BLaER1 (cell line): ENCODE measurements around the gene CALY.

Experiments
- H3K27ac ChIP-seq: shearing (Covaris generic); formaldehyde crosslinking; 2 replicates; pipeline ENCODE4 v1.8.1; 2022
- H3K27me3 ChIP-seq: shearing (Covaris generic); formaldehyde crosslinking; 2 replicates; pipeline ENCODE4 v1.8.1; 2022
- H3K36me3 ChIP-seq: shearing (Covaris generic); formaldehyde crosslinking; 2 replicates; pipeline ENCODE4 v1.8.1; 2022
- H3K4me1 ChIP-seq: shearing (Covaris generic); formaldehyde crosslinking; 2 replicates; pipeline ENCODE4 v1.8.1; 2022
- H3K4me2 ChIP-seq: shearing (Covaris generic); formaldehyde crosslinking; 2 replicates; pipeline ENCODE4 v1.8.1; 2022
- H3K4me3 ChIP-seq: shearing (Covaris generic); formaldehyde crosslinking; 2 replicates; pipeline ENCODE4 v1.8.1; 2022
- H3K9ac ChIP-seq: shearing (Covaris generic); formaldehyde crosslinking; 2 replicates; pipeline ENCODE4 v1.8.1; 2022
- H3K9me3 ChIP-seq: shearing (Covaris generic); formaldehyde crosslinking; 2 replicates; pipeline ENCODE4 v1.8.1; 2022
- H4K20me1 ChIP-seq: shearing (Covaris generic); formaldehyde crosslinking; 2 replicates; pipeline ENCODE4 v1.8.1; 2022
- Cebpa-rat ChIP-seq: shearing (Covaris generic); IDR thresholded peaks from 2 replicates; pipeline ENCODE4 v1.8.1; 2022

CALY gene

DNA sequence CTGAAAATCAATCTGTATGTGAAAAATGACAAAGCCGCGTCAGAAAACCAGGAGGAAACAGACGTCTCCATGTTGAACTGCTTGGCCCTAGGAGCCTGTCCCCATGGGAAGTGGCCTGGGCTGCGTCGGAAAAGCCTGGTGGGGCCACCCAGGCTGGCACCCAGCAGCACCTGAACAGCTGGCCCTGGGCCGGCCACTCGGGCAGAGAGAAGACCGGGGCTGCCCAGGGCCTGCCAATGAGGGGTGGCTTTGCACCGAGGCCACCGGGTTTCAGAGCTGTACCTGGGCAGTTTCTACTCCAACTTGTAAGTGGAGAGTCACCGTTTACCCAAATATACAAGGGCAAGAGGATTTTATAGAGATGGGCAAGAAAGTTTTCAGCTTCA, 22.2 kb upstream of the CALY start:
- H3K27ac ChIP-seq, result no peak overlapping the region
- H3K36me3 ChIP-seq, result peaks cover 33% of the 10 kb centered on the region
- no peak overlapping the region for H3K4me2 ChIP-seq
- peaks cover 53% of the 10 kb centered on the region for H3K4me1 ChIP-seq
- TF ChIP-seq Cebpa-rat, result no peak
- peaks cover 29% of the 10 kb centered on the region for H4K20me1 ChIP-seq
- no peak overlapping the region for H3K9ac ChIP-seq
- no peak overlapping the region for H3K4me3 ChIP-seq
- H3K27me3 ChIP-seq, result no peaks in the 10 kb centered on the region
- H3K9me3 ChIP-seq, result no peaks in the 10 kb centered on the region

DNA sequence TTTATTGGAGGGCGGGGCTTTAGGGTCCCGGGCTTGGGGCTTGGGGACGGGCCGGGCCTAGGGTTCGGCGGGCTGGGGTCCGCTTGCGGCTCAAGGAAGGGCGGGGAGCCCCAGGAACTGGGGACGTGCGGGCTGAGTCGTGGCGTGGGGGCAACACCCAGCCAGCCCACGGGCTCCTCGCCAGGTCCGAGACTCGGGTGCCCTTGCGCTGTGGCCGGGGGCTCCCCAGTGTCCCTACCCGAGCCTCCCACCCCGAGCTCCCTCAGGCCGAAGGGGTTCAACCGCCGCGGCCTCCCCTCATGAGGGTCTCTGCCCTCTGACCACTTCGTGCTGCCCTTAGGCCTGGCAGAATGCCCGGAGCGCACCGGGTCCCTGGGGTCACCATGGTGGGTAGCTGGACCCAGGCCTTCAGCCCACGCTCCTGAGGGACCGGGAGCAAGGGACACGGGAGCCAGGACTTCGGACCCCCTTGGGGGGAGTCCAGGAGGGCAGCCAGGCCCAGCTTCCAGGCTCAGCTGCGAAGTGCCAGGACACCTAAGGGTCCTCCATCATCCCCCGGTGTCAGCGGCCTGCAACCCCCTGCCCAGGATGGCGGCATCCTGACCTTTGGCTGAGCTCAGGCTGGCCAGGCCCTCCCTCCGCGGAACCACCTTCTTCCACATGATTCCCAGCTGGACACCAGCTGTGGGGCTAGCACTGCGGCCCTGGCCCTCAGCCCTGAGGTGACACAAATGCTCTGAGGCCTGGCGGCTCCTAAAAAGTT, 21.6 kb upstream of the CALY start:
- Histone ChIP-seq H3K9me3 (no peaks in the 10 kb centered on the region), H4K20me1 (peaks cover 33% of the 10 kb centered on the region), H3K4me1 (peaks cover 56% of the 10 kb centered on the region), H3K36me3 (peaks cover 28% of the 10 kb centered on the region), H3K4me3 (no peak overlapping the region), H3K27ac (no peak overlapping the region; the same call in 1 of the 2 replicates), H3K9ac (no peak overlapping the region), H3K4me2 (no peak overlapping the region), H3K27me3 (no peaks in the 10 kb centered on the region)
- TF ChIP-seq Cebpa-rat, result no peak

DNA sequence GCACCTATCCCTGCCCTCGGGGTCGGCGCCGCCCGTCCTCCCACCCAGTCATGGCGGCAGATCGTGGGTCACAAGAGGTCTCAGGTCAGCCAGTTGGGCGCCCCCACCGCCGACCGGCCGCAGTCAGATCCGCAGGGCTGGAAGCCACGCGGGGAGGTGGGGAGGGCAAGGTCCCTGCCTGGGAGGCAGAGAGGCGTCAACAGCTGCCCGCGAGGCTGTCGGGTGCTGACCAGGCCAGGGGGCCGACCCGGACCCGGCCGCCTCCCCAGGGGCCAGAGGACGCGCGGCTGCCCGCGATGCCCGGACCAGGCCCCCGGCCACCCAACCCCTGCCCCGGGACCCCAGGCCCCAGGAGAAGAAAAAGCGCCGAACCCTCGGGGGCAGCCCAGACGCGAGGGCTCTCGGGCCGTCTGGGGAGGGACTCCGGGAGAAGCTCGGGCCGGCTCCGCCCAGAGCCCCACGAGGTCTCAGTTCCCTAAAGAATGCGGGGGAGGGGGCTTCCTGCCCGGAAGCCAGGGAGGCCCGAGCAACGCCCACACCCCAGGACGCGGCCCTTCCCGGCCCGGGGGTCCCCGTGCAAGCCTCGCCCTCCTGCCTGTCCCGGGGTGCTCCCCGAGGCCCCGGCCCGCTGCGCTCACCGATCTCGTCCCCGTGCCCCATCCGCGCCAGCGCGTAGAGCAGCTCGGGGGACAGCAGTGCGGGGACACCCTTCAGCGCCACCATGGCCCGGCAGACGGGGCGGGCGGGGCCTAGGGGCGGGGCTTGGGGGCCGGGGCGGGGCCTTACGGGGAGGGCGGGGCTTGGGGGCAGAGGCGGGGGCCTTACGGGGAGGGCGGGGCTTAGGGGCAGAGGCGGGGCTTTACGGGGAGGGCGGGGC, 20.8 kb upstream of the CALY start, which contains the start of gene FUOM:
Gene FUOM, minus strand, starts transcription at position 735 of the 877 bp plus-strand sequence. Its CDS starts 12 bp downstream, at position 723.
- peak within 1 kb of the TSS; percentile 93 for H3K9ac ChIP-seq

DNA sequence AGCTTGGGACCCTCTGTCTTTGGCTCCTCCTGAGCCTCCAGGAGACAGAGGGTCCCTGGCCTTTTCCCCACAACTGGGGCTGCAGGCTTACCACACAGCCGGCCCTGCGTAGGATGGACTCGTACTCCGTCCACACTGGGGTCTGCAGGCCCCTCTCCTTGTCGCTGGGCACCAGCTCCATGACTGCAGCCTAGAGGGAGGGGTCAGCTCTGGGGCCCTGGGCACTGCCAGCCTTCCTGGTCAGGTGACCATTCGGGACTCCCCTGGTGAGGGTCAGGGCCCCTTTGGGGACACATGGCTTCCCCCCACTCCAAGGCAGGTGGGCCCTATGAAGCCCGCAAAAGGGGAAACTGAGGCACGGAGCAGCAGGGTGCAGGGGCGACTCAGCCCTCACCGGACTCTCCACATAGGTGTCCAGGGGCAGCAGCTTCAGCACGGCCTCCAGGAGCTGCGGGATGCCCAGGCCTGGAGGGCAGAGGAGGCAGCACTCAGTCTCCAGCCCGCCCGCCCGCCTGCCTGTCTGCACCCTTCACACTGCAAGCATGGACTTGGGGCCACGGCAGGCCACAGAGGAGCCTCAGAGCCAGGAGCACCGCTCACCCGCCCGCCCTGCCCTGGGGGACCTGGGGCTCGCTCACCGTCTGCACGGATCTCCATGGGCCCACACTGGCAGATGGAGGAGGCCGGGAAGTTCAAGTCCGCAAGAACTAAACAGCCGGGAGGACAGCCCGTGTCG, 20.0 kb upstream of the CALY start:
- Histone ChIP-seq H3K27ac (peak overlapping the region; percentile 93), H3K9me3 (no peaks in the 10 kb centered on the region), H3K4me3 (peak overlapping the region; percentile 90), H3K4me1 (peaks cover 47% of the 10 kb centered on the region), H4K20me1 (peaks cover 42% of the 10 kb centered on the region), H3K27me3 (no peaks in the 10 kb centered on the region), H3K36me3 (peaks cover 16% of the 10 kb centered on the region), H3K9ac (peak overlapping the region; percentile 93), H3K4me2 (peak overlapping the region; percentile 99)
- no peak for TF ChIP-seq Cebpa-rat

More for the DNA sequence above, 20.8 kb upstream of the CALY start, which contains the start of gene FUOM:
- peaks cover 20% of the 10 kb centered on the region for H3K36me3 ChIP-seq
- peaks cover 42% of the 10 kb centered on the region for H4K20me1 ChIP-seq
- peak within 1 kb of the TSS; percentile 99 for H3K4me2 ChIP-seq
- no peaks in the 10 kb centered on the region for H3K27me3 ChIP-seq
- H3K4me1 ChIP-seq, result peaks cover 51% of the 10 kb centered on the region
- H3K9me3 ChIP-seq, result no peaks in the 10 kb centered on the region
- H3K4me3 ChIP-seq, result peak within 1 kb of the TSS; percentile 90
- peak within 1 kb of the TSS; percentile 93 for H3K27ac ChIP-seq
- no peak for TF ChIP-seq Cebpa-rat

DNA sequence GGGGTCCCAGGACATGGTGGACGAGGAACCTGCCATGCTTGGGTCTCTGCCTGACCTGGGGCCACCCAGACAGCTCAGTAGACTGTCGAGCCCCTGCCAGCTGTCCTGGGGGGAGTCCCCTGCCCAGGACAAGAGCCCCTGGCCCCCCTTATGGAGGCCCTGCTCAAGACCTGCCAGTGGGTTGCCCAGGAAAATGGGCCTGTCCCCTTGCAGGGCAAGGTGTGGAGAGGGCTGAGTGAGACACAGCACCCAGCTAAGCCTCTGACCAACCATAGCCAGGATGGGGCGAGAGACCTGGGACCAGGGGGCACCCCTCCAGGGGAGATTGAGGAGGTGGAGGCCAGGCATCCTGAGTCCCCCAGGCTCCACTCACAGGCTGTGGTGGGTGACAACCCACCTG, 19.3 kb upstream of the CALY start:
- Histone ChIP-seq H3K9me3 (no peaks in the 10 kb centered on the region), H3K27me3 (no peaks in the 10 kb centered on the region), H3K27ac (peak overlapping the region; percentile 93), H3K4me1 (peaks cover 47% of the 10 kb centered on the region), H3K9ac (peak overlapping the region; percentile 93), H3K4me2 (peak overlapping the region; percentile 99), H3K36me3 (peaks cover 16% of the 10 kb centered on the region), H3K4me3 (peak overlapping the region; percentile 90), H4K20me1 (peaks cover 42% of the 10 kb centered on the region)
- TF ChIP-seq Cebpa-rat, result no peak

DNA sequence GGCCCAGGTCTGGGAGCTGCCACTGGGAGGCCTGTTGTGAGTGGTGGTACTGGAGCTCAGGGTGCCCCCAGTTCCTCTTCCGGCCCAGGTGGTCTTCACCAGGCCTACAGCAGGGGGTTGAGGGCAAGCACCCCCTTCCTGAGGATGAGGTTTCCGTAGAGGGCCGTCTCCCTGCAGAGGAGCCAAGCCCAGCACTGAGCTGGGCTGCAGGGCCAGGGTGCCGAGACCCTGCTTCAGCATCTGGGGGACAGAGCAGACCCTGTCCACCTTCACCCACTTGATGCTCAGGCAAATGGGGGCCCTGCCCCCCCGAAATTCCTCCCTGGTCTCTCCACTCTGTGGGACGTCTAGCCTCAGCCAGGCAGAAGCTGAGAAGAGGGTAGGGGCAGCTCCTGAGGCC, 18.6 kb upstream of the CALY start:
- Histone ChIP-seq H3K27ac (peak overlapping the region; percentile 93), H3K36me3 (peaks cover 16% of the 10 kb centered on the region), H4K20me1 (peaks cover 42% of the 10 kb centered on the region), H3K9me3 (no peaks in the 10 kb centered on the region), H3K27me3 (no peaks in the 10 kb centered on the region), H3K4me3 (peak overlapping the region; percentile 90; the same call in 1 of the 2 replicates), H3K9ac (peak overlapping the region; percentile 61), H3K4me1 (peaks cover 45% of the 10 kb centered on the region), H3K4me2 (peak overlapping the region; percentile 99)
- no peak for TF ChIP-seq Cebpa-rat

DNA sequence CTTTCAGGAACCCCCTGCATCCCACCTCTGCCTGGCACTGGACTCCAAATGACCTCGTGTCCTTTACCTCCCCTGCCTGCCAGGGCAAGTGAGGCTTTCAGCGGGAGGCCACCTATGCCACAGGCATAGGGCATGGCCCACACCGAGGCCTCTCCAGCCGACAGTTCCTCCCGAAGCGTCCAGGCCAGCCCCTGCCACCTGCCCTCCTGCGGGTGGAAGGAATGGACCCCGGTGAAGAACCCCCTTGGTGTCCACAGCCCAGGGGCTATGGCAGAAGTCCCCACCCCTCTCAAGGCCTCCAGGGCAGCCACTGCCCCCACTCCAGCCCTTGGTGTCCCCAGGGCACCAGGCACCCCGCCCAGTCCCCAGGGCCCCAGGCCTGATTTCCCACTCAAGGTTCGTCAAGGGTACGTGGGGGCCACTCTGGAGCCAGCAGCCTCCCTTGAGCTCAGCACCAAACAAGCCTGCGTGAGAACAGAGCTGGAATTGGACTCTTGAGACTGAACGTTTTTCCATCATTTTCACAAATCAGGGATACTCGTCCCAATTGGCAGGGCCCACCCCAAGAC, 18.1 kb upstream of the CALY start:
- H3K4me1 ChIP-seq, result peaks cover 45% of the 10 kb centered on the region
- H3K4me3 ChIP-seq, result peak overlapping the region; percentile 90; the same call in 1 of the 2 replicates
- no peaks in the 10 kb centered on the region for H3K9me3 ChIP-seq
- H3K27me3 ChIP-seq, result no peaks in the 10 kb centered on the region
- H4K20me1 ChIP-seq, result peaks cover 42% of the 10 kb centered on the region
- peaks cover 16% of the 10 kb centered on the region for H3K36me3 ChIP-seq
- H3K4me2 ChIP-seq, result peak overlapping the region; percentile 99
- TF ChIP-seq Cebpa-rat, result no peak
- H3K27ac ChIP-seq, result peak overlapping the region; percentile 93
- peak overlapping the region; percentile 61 for H3K9ac ChIP-seq

DNA sequence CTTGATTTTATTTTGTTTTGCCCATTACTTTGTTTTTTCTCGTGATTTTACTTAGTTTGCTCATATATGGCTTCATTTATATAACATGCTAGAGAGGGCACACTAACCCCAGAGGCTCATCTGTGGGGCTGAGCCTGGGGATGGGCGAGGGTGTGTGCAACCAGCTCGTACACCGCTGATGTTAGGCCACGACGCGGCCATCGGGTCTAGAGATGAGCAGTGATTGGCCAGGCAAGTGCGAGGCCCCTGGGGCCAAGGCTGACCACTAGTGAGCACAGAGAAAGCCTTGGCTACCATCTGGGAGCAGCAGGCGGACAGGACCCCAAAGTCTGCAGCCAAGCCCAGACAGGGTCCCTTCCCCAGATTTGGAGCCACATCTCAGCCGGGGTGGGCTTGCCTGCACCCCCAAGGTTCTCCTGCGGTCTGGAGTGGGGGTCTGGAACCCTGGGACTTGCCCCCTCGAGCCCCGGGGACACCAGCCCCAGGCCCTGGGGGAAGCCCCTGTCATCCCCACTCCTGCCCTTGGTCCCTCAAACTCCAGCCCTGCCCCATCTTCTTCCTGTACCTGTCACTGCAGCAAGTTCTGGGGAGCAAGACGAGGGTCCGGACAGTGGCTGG, 17.4 kb upstream of the CALY start:
- Histone ChIP-seq H3K27ac (no peak overlapping the region), H3K9ac (0 out of 2 replicates have a peak overlapping the region, but pooled peaks have one; percentile 61), H3K9me3 (no peaks in the 10 kb centered on the region), H4K20me1 (peaks cover 42% of the 10 kb centered on the region), H3K36me3 (peaks cover 16% of the 10 kb centered on the region), H3K4me3 (no peak overlapping the region), H3K4me1 (peaks cover 45% of the 10 kb centered on the region), H3K4me2 (peak overlapping the region; percentile 99; the same call in 1 of the 2 replicates), H3K27me3 (no peaks in the 10 kb centered on the region)
- no peak for TF ChIP-seq Cebpa-rat
